BLaER1 treated with 17β-estradiol and CSF1 and Interleukin-3, amounts not matched to agents 10 nM and 100 nM (cell line): ENCODE measurements around the gene ACR.

Source experiments
- H3K27ac ChIP-seq, 11 experiments: shearing (Covaris generic); formaldehyde crosslinking; 2 replicates each; pipeline ENCODE4 v1.8.1; 2022
- H3K27me3 ChIP-seq, 11 experiments: shearing (Covaris generic); formaldehyde crosslinking; 2 replicates each; pipeline ENCODE4 v1.8.1; 2022
- H3K36me3 ChIP-seq, 11 experiments: shearing (Covaris generic); formaldehyde crosslinking; 2 replicates each; pipeline ENCODE4 v1.8.1; 2022
- H3K4me1 ChIP-seq, 10 experiments: shearing (Covaris generic); formaldehyde crosslinking; 2 replicates each; pipeline ENCODE4 v1.8.1; 2022
- H3K4me2 ChIP-seq, 11 experiments: shearing (Covaris generic); formaldehyde crosslinking; 2 replicates each; pipeline ENCODE4 v1.8.1; 2022
- H3K4me3 ChIP-seq, 10 experiments: shearing (Covaris generic); formaldehyde crosslinking; 2 replicates each; pipeline ENCODE4 v1.8.1; 2022
- H3K9ac ChIP-seq, 11 experiments: shearing (Covaris generic); formaldehyde crosslinking; 2 replicates each; pipeline ENCODE4 v1.8.1; 2022
- H3K9me3 ChIP-seq, 11 experiments: shearing (Covaris generic); formaldehyde crosslinking; replicated peaks in 1 of 11; 2 replicates each; pipeline ENCODE4 v1.8.1; 2022
- H4K20me1 ChIP-seq, 11 experiments: shearing (Covaris generic); formaldehyde crosslinking; 2 replicates each; pipeline ENCODE4 v1.8.1; 2022
- Cebpa-rat ChIP-seq, 11 experiments: shearing (Covaris generic); IDR thresholded peaks; 2 replicates each; pipeline ENCODE4 v1.8.1; 2022

Gene ACR

GRCh38 chr22:50696251-50696798, 41.7 kb upstream of the ACR start:
- H3K4me2 ChIP-seq, result no peak overlapping the region
- peaks cover 0 to 71% (median 41%) of the 10 kb centered on the region in 11 experiments; a peak in 21 of 22 replicates for H3K36me3 ChIP-seq
- H3K27ac ChIP-seq, result no peak overlapping the region
- no peak overlapping the region for H3K4me3 ChIP-seq
- H3K9me3 ChIP-seq, result no peaks in the 10 kb centered on the region
- no peak overlapping the region for H3K9ac ChIP-seq
- H4K20me1 ChIP-seq, result peaks cover 0 to 81% (median 70%) of the 10 kb centered on the region in 11 experiments; a peak in 16 of 22 replicates
- H3K4me1 ChIP-seq, result peaks cover 0 to 16% (median 11%) of the 10 kb centered on the region in 10 experiments; a peak in 13 of 20 replicates
- H3K27me3 ChIP-seq, result no peaks in the 10 kb centered on the region
- TF ChIP-seq Cebpa-rat (IDR thresholded peaks at IDR 0.05), result no peak

GRCh38 chr22:50696799-50697561, 41.0 kb upstream of the ACR start:
- peaks cover 0 to 9% (median 7%) of the 10 kb centered on the region in 10 experiments; a peak in 11 of 20 replicates for H3K4me1 ChIP-seq
- peaks cover 0 to 78% (median 47%) of the 10 kb centered on the region in 11 experiments; a peak in 21 of 22 replicates for H3K36me3 ChIP-seq
- no peak overlapping the region for H3K4me3 ChIP-seq
- H3K9ac ChIP-seq, result no peak overlapping the region
- H3K27me3 ChIP-seq, result no peaks in the 10 kb centered on the region
- no peak overlapping the region for H3K27ac ChIP-seq
- H3K9me3 ChIP-seq, result no peaks in the 10 kb centered on the region
- no peak for TF ChIP-seq Cebpa-rat (IDR thresholded peaks at IDR 0.05)
- H3K4me2 ChIP-seq, result no peak overlapping the region
- H4K20me1 ChIP-seq, result peaks cover 0 to 84% (median 68%) of the 10 kb centered on the region in 11 experiments; a peak in 17 of 22 replicates

- no peak overlapping the region for H3K9ac ChIP-seq
- no peak overlapping the region for H3K4me3 ChIP-seq
These were observed 40.1 kb upstream of the ACR start for GRCh38 chr22:50697667-50698506.

GRCh38 chr22:50698546-50698945, 39.5 kb upstream of the ACR start:
- Histone ChIP-seq H3K4me3 (no peak overlapping the region), H3K27me3 (no peaks in the 10 kb centered on the region), H3K9ac (no peak overlapping the region), H3K36me3 (peaks cover 0 to 89% (median 51%) of the 10 kb centered on the region in 11 experiments; a peak in 19 of 22 replicates), H4K20me1 (peaks cover 0 to 84% (median 70%) of the 10 kb centered on the region in 11 experiments; a peak in 18 of 22 replicates), H3K27ac (no peak overlapping the region), H3K4me2 (no peak overlapping the region), H3K9me3 (no peaks in the 10 kb centered on the region), H3K4me1 (peaks cover 0 to 6% (median 0%) of the 10 kb centered on the region in 10 experiments; a peak in 1 of 20 replicates)
- no peak for TF ChIP-seq Cebpa-rat (IDR thresholded peaks at IDR 0.05)

More at GRCh38 chr22:50697667-50698506, 40.1 kb upstream of the ACR start:
- Histone ChIP-seq H3K27me3 (no peaks in the 10 kb centered on the region), H3K9me3 (no peaks in the 10 kb centered on the region), H3K4me1 (peaks cover 0 to 6% (median 0%) of the 10 kb centered on the region in 10 experiments; a peak in 2 of 20 replicates), H4K20me1 (peaks cover 0 to 84% (median 68%) of the 10 kb centered on the region in 11 experiments; a peak in 17 of 22 replicates), H3K27ac (no peak overlapping the region), H3K36me3 (peaks cover 0 to 83% (median 47%) of the 10 kb centered on the region in 11 experiments; a peak in 20 of 22 replicates), H3K4me2 (no peak overlapping the region)
- TF ChIP-seq Cebpa-rat (IDR thresholded peaks at IDR 0.05), result no peak

- Histone ChIP-seq H3K4me2 (no peak overlapping the region), H3K4me3 (no peak overlapping the region), H3K9me3 (no peaks in the 10 kb centered on the region), H3K9ac (no peak overlapping the region), H3K27ac (no peak overlapping the region), H3K4me1 (peaks cover 0 to 6% (median 0%) of the 10 kb centered on the region in 10 experiments; a peak in 1 of 20 replicates), H3K27me3 (no peaks in the 10 kb centered on the region), H3K36me3 (peaks cover 0 to 94% (median 56%) of the 10 kb centered on the region in 11 experiments; a peak in 19 of 22 replicates), H4K20me1 (peaks cover 0 to 87% (median 74%) of the 10 kb centered on the region in 11 experiments; a peak in 18 of 22 replicates)
- TF ChIP-seq Cebpa-rat (IDR thresholded peaks at IDR 0.05), result no peak
These were observed 38.8 kb upstream of the ACR start for GRCh38 chr22:50699001-50699755.

GRCh38 chr22:50699756-50700386, 38.1 kb upstream of the ACR start:
- H3K4me2 ChIP-seq, result no peak overlapping the region
- no peak overlapping the region for H3K27ac ChIP-seq
- no peak overlapping the region for H3K9ac ChIP-seq
- TF ChIP-seq Cebpa-rat (IDR thresholded peaks at IDR 0.05), result no peak
- H3K36me3 ChIP-seq, result peaks cover 0 to 94% (median 63%) of the 10 kb centered on the region in 11 experiments; a peak in 20 of 22 replicates
- no peaks in the 10 kb centered on the region for H3K9me3 ChIP-seq
- no peaks in the 10 kb centered on the region for H3K27me3 ChIP-seq
- peaks cover 0 to 6% (median 0%) of the 10 kb centered on the region in 10 experiments; a peak in 1 of 20 replicates for H3K4me1 ChIP-seq
- no peak overlapping the region for H3K4me3 ChIP-seq
- H4K20me1 ChIP-seq, result peaks cover 0 to 82% (median 67%) of the 10 kb centered on the region in 11 experiments; a peak in 18 of 22 replicates

GRCh38 chr22:50700387-50701075, 37.5 kb upstream of the ACR start:
- Histone ChIP-seq H3K4me2 (no peak overlapping the region), H3K4me3 (no peak overlapping the region), H3K36me3 (peaks cover 0 to 94% (median 62%) of the 10 kb centered on the region in 11 experiments; a peak in 21 of 22 replicates), H3K9me3 (no peaks in the 10 kb centered on the region), H3K27ac (no peak overlapping the region), H3K4me1 (peaks cover 0 to 6% (median 0%) of the 10 kb centered on the region in 10 experiments; a peak in 1 of 20 replicates), H3K9ac (no peak overlapping the region), H4K20me1 (peaks cover 0 to 81% (median 62%) of the 10 kb centered on the region in 11 experiments; a peak in 18 of 22 replicates), H3K27me3 (no peaks in the 10 kb centered on the region)
- TF ChIP-seq Cebpa-rat (IDR thresholded peaks at IDR 0.05), result no peak
